CD4-positive, alpha-beta T cell treated with Interleukin-17A for 4 hours (primary cell): ENCODE results near the gene TAF5.
"Not testable (repeated sequence)": the region's sequence is repeated elsewhere in the genome, so short reads cannot be mapped to it uniquely, and the experiment has no call there.

Experiments
- DNase-seq: peaks from one replicate; pipeline ENCODE4 v3.0.0-alpha.2; 2020; ENCODE audit warnings: mixed read lengths

Gene TAF5

DNA sequence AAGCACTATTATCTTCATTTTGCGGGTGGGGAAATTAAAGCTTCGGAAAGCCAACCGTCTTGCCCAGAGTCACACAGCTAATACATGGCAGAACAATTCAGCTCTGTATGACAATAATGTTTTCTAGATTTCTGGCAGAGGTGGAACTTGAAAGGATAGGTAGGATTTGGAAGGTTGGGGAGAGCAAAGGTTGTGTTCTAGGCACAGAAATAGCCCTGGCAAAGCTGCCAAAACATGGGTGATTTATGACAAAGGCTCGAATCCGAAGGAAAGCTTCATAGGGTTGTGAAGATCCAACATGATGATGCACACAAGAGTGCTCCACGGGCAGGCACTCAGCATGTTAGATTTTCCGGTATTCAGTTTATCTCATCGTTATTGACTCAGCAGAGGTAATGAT is 47.8 kb downstream of the TAF5 start:
- no peak for DNase-seq

DNA sequence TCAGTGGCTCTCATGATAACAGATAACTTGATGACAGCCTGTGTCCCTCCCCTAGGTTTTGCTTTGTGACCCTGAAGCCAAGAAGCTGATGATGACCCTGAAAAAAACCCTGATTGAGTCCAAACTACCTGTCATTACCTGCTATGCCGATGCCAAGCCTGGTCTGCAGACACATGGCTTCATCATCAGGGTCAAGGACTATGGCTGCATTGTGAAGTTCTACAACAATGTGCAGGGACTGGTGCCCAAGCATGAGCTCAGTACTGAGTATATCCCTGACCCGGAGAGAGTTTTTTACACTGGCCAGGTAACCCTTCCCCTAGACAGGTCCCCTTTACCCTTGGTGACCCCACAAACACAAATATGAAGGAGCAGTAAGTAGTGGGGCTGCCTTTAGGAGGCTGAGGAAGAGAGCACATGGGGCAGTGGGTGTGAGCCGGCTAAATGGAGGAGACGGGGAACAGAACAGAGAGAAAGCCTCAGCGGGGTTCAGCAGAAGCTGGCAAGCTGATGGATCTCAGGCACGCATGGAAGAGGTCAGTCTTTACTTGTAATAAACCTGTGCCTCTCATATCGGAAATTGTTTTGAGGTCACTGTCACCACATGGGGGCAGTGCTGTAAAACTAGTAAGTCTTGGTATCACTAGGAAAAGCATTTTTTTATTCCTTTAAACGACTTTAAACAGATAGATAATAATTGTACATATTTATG is 48.8 kb downstream of the TAF5 start:
- DNase-seq, result peak; percentile 77

DNA sequence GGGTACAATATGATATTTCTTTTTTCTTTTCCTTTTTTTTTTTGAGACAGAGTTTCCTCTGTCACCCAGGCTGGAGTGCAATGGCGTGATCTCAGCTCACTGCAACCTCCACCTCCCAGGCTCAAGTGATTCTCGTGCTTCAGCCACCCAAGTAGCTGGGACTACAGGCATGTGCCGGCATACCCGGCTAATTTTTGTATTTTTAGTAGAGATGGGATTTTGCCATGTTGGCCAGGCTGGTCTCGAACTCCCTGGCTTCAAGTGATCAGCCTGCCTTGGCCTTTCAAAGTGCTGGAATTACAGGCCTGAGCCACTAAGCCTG is 49.3 kb downstream of the TAF5 start:
- DNase-seq, result not testable (repeated sequence)

DNA sequence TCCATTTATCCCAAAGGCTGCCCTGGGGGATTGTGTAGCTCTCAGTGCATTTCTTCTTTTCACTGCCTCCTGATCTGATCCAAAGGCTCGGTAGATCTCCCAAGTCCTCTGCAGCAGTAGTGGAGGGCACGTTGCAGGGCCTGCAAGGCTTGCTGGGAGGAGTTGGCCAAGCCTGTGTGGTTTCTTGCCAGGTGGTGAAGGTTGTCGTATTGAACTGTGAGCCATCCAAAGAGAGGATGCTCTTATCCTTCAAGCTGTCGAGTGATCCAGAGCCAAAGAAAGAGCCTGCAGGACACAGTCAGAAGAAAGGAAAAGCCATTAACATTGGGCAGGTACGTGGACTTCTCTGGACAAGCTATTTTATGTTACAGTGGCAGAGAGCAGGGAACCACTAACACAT is 49.8 kb downstream of the TAF5 start:
- DNase-seq, result no peak

DNA sequence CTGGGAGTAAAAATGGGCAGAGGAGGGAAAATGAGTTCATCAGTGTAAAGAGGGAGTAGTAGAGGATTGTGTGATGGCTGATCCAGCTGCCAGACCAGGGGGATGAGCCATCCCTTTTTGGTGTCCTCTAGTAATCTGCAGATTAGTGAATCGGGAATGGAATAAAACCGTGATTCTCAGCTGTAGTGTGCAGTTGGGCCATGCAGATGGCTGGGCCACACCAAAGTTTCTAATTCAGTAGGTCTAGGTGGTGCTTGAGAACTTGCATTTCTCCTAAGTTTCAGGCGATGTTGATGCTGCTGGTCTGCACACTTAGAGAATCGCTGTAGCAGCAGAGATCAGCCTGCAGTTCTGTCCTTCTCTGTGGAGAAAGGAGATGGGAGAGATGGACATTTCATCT is 51.3 kb downstream of the TAF5 start:
- no peak for DNase-seq

DNA sequence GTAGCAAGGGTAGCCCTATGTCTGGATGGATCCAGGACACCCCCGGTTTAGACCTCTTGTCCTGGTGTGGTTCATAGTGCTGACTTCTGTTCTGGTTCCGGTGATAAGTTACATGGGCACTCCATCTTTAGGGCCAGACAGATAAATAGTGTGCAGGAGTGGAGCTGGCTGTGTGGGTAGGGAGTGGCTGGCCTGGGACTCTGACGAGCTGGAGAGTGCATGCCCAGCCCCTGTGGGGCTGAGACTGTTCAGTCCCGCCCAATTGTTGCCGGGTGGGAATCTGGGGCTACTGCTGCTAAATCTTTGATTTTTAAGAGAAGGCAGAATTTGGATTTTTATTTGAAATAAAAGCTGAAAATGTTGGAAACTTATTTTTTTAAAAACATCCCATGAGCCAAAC is 56.0 kb downstream of the TAF5 start:
- no peak for DNase-seq

DNA sequence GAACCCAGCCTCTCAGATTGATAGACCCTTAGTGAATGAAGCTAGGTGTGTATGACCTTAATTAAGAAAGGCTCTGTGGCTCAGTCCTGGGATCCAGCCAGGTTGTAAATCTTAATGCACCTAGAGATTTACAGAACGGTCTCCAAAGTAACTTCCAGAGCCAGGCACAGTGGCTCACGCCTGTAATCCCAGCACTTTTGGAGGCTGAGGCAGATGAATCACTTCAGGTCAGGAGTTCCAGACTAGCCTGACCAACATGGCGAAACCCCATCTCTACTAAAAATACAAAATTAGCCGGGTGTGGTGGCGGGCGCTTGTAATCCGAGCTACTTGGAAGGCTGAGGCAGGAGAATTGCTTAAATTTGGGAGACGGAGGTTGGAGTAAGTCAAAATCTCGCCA is 60.1 kb downstream of the TAF5 start:
- no peak for DNase-seq

DNA sequence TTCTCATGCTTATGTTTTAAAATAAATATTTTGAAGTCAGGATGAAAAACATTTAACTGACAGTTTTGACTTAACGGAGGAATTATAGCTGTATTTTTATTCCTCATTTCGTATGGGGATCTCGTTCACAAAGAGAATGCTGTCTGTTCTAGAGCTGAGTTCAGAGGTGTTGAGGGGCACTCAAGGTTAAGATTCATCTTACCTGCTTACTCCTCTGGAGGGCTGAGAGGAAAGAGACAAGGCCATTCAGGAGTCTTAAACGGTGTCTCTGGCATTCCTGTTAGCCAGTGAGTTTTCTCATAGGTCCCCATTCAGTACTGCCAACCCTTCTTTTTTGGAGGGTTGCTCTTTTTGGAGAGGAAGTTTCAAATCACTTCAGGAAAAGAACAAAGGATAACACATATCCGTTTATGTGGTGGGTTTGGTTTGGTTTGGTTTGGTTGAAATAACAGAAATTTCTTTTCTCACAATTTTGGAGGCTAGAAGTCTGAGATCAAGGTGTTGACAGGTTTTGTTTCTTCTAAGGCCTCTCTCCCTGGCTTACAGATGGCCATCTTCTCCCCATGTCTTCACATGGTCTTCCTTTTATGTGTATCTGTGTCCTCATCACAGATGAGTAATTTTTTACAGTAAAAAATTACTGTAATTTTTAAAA is 61.3 kb downstream of the TAF5 start:
- DNase-seq, result no peak

DNA sequence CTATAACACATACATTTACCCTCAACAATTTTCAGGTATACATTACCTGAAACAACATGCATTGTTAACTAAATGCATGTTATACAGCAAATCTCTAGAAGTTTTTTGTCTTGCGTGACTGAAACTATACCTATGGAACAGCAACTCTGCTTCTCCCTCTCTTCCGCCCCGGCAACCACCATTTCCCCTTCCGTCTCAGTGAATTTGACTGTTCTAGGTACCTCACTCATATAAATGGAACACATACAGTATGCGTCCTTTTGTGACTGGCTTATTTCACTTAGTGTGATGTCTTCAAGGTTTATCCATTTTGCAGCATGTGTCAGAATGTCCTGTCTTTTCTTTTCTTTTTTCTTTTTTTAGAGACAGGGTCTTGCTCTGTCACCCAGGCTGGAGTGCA is 61.9 kb downstream of the TAF5 start:
- peak; percentile 46 for DNase-seq

DNA sequence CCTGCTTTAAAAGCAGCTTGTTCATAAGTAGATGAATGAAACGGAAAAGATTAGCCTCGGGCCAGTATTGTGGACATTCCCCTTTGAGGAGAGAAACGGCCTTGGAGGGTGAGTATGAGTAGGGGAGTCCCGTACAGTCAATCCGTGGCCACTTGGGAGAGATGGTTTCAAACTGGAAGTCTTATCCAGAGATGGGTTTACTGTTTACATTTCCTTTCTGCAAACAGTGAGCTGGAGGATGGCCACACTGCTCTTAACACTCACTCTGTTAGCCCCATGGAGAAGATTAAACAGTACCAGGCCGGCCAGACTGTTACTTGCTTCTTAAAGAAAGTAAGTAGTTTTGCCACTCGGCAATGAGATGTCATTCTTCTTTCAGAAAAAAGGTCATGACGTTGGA is 64.1 kb downstream of the TAF5 start:
- no peak for DNase-seq

DNA sequence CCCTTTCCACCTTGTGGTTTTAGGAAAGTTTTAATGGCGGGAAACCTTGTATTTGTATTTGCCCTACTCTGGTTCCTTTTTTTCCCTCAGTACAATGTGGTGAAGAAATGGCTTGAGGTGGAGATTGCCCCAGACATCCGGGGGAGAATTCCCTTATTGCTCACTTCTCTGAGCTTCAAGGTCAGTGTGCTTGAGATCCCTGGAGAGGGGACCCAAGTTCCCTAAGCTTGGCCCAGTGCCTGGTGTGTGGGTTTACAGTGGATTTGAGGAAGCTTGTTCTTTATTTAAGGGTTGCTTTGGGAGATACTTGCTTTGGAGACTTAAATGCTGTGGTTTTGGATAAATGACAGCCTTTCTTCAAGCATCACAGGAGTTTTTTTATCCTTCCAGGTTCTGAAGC is 66.1 kb downstream of the TAF5 start:
- DNase-seq, result no peak
